22Rv1 (cell line): ENCODE measurements around the gene MCU.

Experiments
- CTCF ChIP-seq: fragments of 450-650 bp; IDR thresholded peaks from 2 replicates; pipeline ENCODE4 v1.5.1; 2017; ENCODE audit warnings: mild to moderate bottlenecking
- ZFX ChIP-seq: fragments of 450-650 bp; IDR thresholded peaks from 2 replicates; pipeline ENCODE4 v1.6.1; 2017; ENCODE audit warnings: antibody characterized with exemption, borderline replicate concordance

GRCh38 chr10:72808001-72808400 lies 116.1 kb downstream of the MCU start:
- TF ChIP-seq CTCF (no peak), ZFX (no peak)
